AG09309 (cell line): ENCODE results near the gene USP24.

Experiments
- DNase-seq: peaks from one replicate; pipeline ENCODE4 v3.0.0-alpha.2; 2010; ENCODE audit warnings: low read depth
- H3K4me3 ChIP-seq: 2 replicates; pipeline ENCODE4 v1.5.1; 2011; ENCODE audit warnings: mild to moderate bottlenecking, low read depth, low read length, moderate library complexity; ENCODE audit not compliant: control insufficient read depth
- CTCF ChIP-seq: IDR thresholded peaks from 2 replicates; pipeline ENCODE4 v1.5.1; 2011; ENCODE audit warnings: mild to moderate bottlenecking, low read depth, low read length, inconsistent platforms; ENCODE audit not compliant: insufficient read depth, control insufficient read depth; ENCODE audit errors: missing control alignments

USP24 gene

GRCh38 chr1:55169126-55169525 is 46.0 kb downstream of the USP24 start:
- no peak for DNase-seq
- H3K4me3 ChIP-seq = no peak overlapping the region
- TF ChIP-seq CTCF = no peak

- DNase-seq = no peak
- no peak overlapping the region for H3K4me3 ChIP-seq
- TF ChIP-seq CTCF = no peak
Measured at GRCh38 chr1:55168353-55168752, 46.8 kb downstream of the USP24 start.

GRCh38 chr1:55167224-55167871 is 47.8 kb downstream of the USP24 start:
- H3K4me3 ChIP-seq = no peak overlapping the region
- no peak for DNase-seq
- no peak for TF ChIP-seq CTCF

GRCh38 chr1:55164906-55165305 is 50.3 kb downstream of the USP24 start:
- DNase-seq = no peak
- TF ChIP-seq CTCF = no peak
- H3K4me3 ChIP-seq = no peak overlapping the region

DNA sequence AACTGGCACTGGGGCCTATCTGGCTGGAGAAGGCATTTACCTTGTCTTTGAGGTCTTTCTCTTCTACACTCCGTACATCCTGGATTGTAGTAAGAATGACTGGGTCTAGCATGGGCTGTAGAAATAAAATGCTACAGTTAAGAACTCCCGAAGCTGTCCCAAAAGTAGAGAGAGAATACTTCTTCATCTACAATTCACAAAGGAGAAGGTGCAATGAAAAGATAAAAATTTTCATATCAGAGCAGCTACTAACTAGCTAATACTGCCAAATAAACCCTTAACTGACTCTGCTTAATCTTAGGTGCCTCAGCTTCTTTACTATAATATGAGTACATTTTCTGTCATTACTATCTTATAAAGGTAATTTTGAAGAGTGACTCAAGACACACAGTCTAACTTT is 55.6 kb downstream of the USP24 start:
- DNase-seq = no peak
- no peak overlapping the region for H3K4me3 ChIP-seq
- TF ChIP-seq CTCF = no peak

DNA sequence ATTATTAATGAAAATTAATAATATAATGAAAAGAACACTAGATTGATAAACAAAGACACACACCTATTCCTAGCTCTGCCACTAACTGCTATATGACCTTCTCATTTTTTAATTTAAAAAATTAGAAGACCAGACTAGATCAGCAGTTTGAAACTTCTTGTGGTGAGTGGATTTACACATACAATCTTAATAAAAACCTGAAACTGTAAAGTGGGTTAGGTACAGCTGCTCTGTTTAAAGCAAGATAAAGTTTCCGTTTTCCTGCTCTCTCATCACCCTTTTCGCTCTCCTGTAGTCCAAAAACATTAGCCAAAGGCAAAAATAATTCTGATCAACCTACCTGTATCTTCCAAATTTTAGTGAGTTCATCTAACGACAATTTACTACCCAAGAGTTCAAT is 58.6 kb downstream of the USP24 start:
- no peak for DNase-seq
- no peak for TF ChIP-seq CTCF
- H3K4me3 ChIP-seq = no peak overlapping the region

- TF ChIP-seq CTCF = no peak
- no peak overlapping the region for H3K4me3 ChIP-seq
- no peak for DNase-seq
Measured at GRCh38 chr1:55156093-55156492, 59.1 kb downstream of the USP24 start.
